OCI-LY3 (cell line): ENCODE results near the gene CHCHD5.
A peak's percentile ranks its signal among the peaks of the same experiment; 100 is the strongest.
"Not testable (repeated sequence)": the region's sequence is repeated elsewhere in the genome, so short reads cannot be mapped to it uniquely, and the experiment has no call there.

Experiments
- H2AFZ ChIP-seq: fragments of 200-600, 300-600 bp; shearing (Covaris generic); 2 replicates; pipeline ENCODE4 v1.6.0; 2014; ENCODE audit warnings: antibody characterized with exemption, low read depth, low read length
- H3K27ac ChIP-seq: fragments of 200-600, 300-600 bp; sonication (generic); 2 replicates; pipeline ENCODE4 v1.5.1; 2014; ENCODE audit warnings: mild to moderate bottlenecking, low read length, moderate library complexity, mixed read lengths
- H3K27me3 ChIP-seq: fragments of 200-600, 300-600 bp; sonication (generic); 2 replicates; pipeline ENCODE4 v1.6.1; 2014; ENCODE audit warnings: low read depth, low read length, mixed read lengths
- H3K36me3 ChIP-seq: fragments of 200-600, 300-600 bp; sonication (generic); replicated peaks from 2 replicates; pipeline ENCODE3; 2014; ENCODE audit warnings: low read depth, low read length, mixed read lengths
- H3K4me1 ChIP-seq: fragments of 300-600, 200-600 bp; sonication (generic); 2 replicates; pipeline ENCODE4 v1.6.1; 2014; ENCODE audit warnings: low read length, mixed read lengths
- H3K4me2 ChIP-seq: fragments of 200-600, 300-600 bp; sonication (generic); 2 replicates; pipeline ENCODE4 v1.6.1; 2014; ENCODE audit warnings: low read length, mixed read lengths
- H3K4me3 ChIP-seq: fragments of 300-600, 200-600 bp; sonication (generic); 2 replicates; pipeline ENCODE4 v1.5.1; 2014; ENCODE audit warnings: antibody characterized with exemption, mild to moderate bottlenecking, low read length, moderate library complexity
- H3K79me2 ChIP-seq: fragments of 300-600, 200-600 bp; shearing (Covaris generic); 2 replicates; pipeline ENCODE4 v1.6.1; 2014; ENCODE audit warnings: mild to moderate bottlenecking, low read length, mixed read lengths
- H3K9ac ChIP-seq: fragments of 300-600, 200-600 bp; shearing (Covaris generic); 2 replicates; pipeline ENCODE4 v1.6.0; 2014; ENCODE audit warnings: mild to moderate bottlenecking, low read length, moderate library complexity
- H3K9me3 ChIP-seq: fragments of 200-600, 300-600 bp; shearing (Covaris generic); 2 replicates; pipeline ENCODE4 v1.6.1; 2014; ENCODE audit warnings: low read length, mixed read lengths; ENCODE audit not compliant: insufficient read depth
- H4K20me1 ChIP-seq: fragments of 200-600, 300-600 bp; sonication (generic); 2 replicates; pipeline ENCODE4 v1.6.1; 2016; ENCODE audit warnings: low read length, mixed read lengths; ENCODE audit not compliant: insufficient read depth
- EZH2phosphoT487 ChIP-seq: fragments of 200-600 bp; shearing (Covaris generic); IDR thresholded peaks from 2 replicates; pipeline ENCODE4 v1.6.1; 2018; ENCODE audit warnings: antibody characterized with exemption, mixed run types, low read depth
- TF ChIP-seq, protein P1 (sequence below): fragments of 200-600, 300-600 bp; sonication (generic); IDR thresholded peaks from 2 replicates; pipeline ENCODE4 v1.5.1; 2014; ENCODE audit warnings: antibody characterized with exemption, low read length, low read depth

CHCHD5 gene, protein sequence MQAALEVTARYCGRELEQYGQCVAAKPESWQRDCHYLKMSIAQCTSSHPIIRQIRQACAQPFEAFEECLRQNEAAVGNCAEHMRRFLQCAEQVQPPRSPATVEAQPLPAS

DNA sequence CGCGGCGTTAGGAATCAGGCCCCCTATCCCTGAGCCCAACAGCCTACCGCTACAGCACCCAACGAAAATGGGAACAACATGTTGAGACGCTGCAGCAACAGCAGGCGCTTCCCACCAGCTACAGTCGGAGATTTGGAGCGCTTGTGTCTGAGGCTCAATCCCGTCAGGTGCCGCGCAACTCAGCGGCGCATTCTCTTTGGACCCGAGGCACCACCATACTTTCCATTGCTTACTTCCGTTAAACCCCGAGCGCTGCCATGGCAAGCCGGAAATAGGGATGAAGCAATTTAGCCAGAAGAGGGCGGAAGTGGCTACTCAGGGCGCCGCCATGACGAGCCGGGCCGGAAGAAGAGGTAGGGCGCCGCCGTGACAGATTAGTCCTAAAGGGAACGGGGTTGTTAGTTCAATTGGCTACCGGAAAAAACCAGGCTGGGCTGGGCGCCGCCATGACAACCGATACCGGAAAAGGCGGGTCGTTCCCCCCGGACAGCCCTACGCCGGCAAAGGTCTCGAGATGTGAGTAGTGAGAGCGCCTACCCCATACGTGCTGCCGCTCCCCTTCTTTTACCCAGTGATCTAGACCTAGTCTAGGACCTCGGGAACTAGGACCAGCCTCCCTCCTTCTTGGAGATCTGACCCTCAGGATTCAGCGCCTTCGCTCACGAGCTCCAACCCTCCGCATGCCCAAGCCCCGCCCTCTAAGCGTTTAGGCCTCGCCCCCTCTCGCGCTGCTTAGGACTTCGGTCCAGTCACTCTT is at the start of gene CHCHD5:
CHCHD5 (plus strand) TSS at position 476 of the 757 bp plus-strand sequence; CDS start at position 515, 39 bp downstream.
- Histone ChIP-seq H3K36me3 (peaks cover 3% of the 10 kb centered on the region), H3K9me3 (no peaks in the 10 kb centered on the region), H3K4me3 (peak within 1 kb of the TSS; percentile 91), H3K4me2 (peak within 1 kb of the TSS; percentile 93), H3K79me2 (peaks cover 18% of the 10 kb centered on the region), H3K9ac (peak within 1 kb of the TSS; percentile 96), H4K20me1 (no peaks in the 10 kb centered on the region), H3K27ac (peak within 1 kb of the TSS; percentile 90), H2AFZ (peak within 1 kb of the TSS; percentile 93), H3K27me3 (no peaks in the 10 kb centered on the region), H3K4me1 (peaks cover 17% of the 10 kb centered on the region)
- TF ChIP-seq, protein P1, sequence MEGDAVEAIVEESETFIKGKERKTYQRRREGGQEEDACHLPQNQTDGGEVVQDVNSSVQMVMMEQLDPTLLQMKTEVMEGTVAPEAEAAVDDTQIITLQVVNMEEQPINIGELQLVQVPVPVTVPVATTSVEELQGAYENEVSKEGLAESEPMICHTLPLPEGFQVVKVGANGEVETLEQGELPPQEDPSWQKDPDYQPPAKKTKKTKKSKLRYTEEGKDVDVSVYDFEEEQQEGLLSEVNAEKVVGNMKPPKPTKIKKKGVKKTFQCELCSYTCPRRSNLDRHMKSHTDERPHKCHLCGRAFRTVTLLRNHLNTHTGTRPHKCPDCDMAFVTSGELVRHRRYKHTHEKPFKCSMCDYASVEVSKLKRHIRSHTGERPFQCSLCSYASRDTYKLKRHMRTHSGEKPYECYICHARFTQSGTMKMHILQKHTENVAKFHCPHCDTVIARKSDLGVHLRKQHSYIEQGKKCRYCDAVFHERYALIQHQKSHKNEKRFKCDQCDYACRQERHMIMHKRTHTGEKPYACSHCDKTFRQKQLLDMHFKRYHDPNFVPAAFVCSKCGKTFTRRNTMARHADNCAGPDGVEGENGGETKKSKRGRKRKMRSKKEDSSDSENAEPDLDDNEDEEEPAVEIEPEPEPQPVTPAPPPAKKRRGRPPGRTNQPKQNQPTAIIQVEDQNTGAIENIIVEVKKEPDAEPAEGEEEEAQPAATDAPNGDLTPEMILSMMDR = no peak; the same call in 1 of the 2 replicates
- TF ChIP-seq EZH2phosphoT487 = no peak

DNA sequence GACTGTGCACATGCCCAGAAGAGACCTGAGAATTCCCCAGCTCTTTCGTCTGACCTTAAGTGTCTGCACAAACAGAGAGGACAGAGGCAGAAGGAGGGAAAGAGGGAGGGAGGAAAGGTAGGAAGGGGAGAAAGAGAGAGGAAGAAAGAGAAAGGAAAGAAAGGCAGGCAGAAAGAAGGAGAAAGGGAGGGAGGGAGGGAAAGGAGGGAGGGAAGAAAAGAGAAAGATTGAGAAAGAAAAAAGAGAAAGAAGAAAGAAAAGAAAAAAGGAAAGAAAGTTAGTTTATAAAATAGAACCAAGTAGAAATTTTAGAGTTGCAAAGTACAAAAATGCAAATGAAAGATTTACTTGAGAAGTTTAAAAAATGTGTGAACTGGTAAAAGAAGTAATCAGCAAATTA is 49.6 kb upstream of the CHCHD5 start:
- TF ChIP-seq EZH2phosphoT487 = no peak
- TF ChIP-seq, protein P1 = no peak
- Histone ChIP-seq H3K27me3 (no peaks in the 10 kb centered on the region), H3K36me3 (no peaks in the 10 kb centered on the region), H3K4me2 (no peak overlapping the region), H3K79me2 (no peaks in the 10 kb centered on the region), H3K9ac (no peak overlapping the region), H3K9me3 (no peaks in the 10 kb centered on the region), H4K20me1 (no peaks in the 10 kb centered on the region), H2AFZ (no peak overlapping the region), H3K4me3 (no peak overlapping the region), H3K27ac (no peak overlapping the region), H3K4me1 (no peaks in the 10 kb centered on the region)

DNA sequence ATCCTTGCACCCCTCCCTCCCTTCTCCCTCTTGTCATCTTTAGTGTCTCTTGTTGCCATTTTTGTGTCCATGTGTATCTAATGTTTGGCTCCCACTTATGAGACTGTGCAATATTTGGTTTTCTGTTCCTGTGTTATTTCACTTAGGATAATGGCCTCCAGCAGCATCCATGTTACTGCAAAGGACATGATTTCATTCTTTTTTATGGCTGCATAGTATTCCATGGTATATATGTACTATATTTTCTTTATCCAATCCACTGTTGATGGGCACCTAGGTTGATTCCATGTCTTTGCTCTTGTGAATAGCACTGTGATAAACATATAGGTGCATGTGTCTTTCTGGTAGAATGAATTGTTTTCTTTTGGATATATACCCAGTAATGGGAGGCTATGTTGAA is 47.7 kb upstream of the CHCHD5 start:
- not testable (repeated sequence) for H3K4me3 ChIP-seq, H4K20me1 ChIP-seq, H3K9ac ChIP-seq, H3K4me1 ChIP-seq, H3K27ac ChIP-seq, H3K4me2 ChIP-seq, H3K9me3 ChIP-seq, H3K79me2 ChIP-seq, H3K36me3 ChIP-seq, H3K27me3 ChIP-seq, H2AFZ ChIP-seq

DNA sequence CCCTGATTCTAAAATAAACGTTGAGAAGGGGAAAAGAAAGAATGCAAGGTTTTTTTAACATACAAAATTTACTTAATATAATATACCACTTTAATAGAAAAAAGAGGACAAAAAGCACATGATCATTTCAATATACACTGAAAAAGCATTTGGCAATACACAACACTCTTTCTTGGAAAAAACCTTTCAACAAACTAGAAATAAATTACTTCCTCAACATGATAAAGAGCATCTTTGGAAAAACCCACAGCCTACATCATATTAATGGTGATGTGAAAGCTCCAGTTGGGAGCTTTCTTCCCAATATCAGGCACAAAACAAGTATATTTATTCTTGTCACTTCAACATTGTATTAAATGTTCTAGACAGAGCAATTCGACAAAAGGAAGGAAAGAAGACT is 45.1 kb upstream of the CHCHD5 start:
- H3K27me3 ChIP-seq = no peaks in the 10 kb centered on the region
- no peak overlapping the region for H3K27ac ChIP-seq
- peaks cover 32% of the 10 kb centered on the region for H3K79me2 ChIP-seq
- no peaks in the 10 kb centered on the region for H3K9me3 ChIP-seq
- no peak for TF ChIP-seq EZH2phosphoT487
- TF ChIP-seq, protein P1 = no peak
- H4K20me1 ChIP-seq = peaks cover 4% of the 10 kb centered on the region; the same call in 1 of the 2 replicates
- no peaks in the 10 kb centered on the region for H3K36me3 ChIP-seq
- no peak overlapping the region for H3K4me3 ChIP-seq
- no peak overlapping the region for H3K4me2 ChIP-seq
- H3K9ac ChIP-seq = no peak overlapping the region
- H2AFZ ChIP-seq = no peak overlapping the region
- peaks cover 11% of the 10 kb centered on the region; the same call in 1 of the 2 replicates for H3K4me1 ChIP-seq
